Neural crest cell (in vitro differentiated cells): ENCODE results near the gene FIGN. TPM values are rescaled to one million over a fixed set of nuclear protein-coding genes. Genes with fewer than 3 reads are reported as not detected.

ENCODE experiments used
- DNase-seq: peaks from one replicate; pipeline ENCODE4 v3.0.0; 2021; ENCODE audit warnings: low read depth, mixed read lengths, low spot score
- H3K27ac Mint-ChIP-seq: one replicate; pipeline ENCODE4 v1.8.0; 2021; ENCODE audit warnings: mild to moderate bottlenecking, mixed read lengths; ENCODE audit not compliant: unreplicated experiment
- H3K27me3 Mint-ChIP-seq: 2 replicates; pipeline ENCODE4 v1.8.0; 2021; ENCODE audit warnings: low read depth, mild to moderate bottlenecking, mixed read lengths
- H3K36me3 Mint-ChIP-seq: 2 replicates; pipeline ENCODE4 v1.8.0; 2021; ENCODE audit warnings: low read depth, mild to moderate bottlenecking, mixed read lengths
- H3K4me1 Mint-ChIP-seq: 2 replicates; pipeline ENCODE4 v1.8.0; 2021; ENCODE audit warnings: mixed read lengths
- H3K4me3 Mint-ChIP-seq: one replicate; pipeline ENCODE4 v1.8.0; 2021; ENCODE audit warnings: mild to moderate bottlenecking, mixed read lengths
- H3K9me3 Mint-ChIP-seq: 2 replicates; pipeline ENCODE4 v1.8.0; 2021; ENCODE audit warnings: mixed read lengths
- total RNA-seq: library from RNA; stranded (reverse); gene quantifications from 2 replicates; pipeline ENCODE4 v1.2.1, GENCODE V29; 2021
- TF ChIP-seq, protein P1 (sequence below): fragments of 200-600 bp; sonication (generic); conservative IDR thresholded peaks from 2 replicates; pipeline ENCODE4 v1.5.0; 2021; ENCODE audit warnings: antibody characterized with exemption, mild to moderate bottlenecking

The FIGN gene
- total RNA-seq, 1 donor from 2014 or later, result 57.3 TPM

DNA sequence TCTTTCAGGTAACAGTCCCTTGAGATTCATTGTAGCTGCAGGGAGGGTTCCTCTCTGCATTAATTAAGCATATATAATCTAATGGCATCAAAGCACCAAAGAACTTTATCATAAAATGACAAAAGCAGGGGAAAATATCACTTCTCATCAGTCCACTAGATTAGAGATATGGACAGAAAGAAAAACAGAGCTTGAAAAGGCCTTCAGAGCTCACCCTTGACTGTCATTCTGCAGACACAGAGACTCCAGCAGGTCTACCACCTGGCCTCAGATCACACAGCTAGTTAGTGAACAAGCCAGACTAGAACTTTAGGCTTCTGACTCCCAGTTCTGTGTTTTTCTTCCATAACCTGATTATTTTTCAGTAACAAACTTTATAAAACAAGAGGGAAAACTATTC is 88.5 kb downstream of the FIGN start:
- H3K4me3 Mint-ChIP-seq, result no peak overlapping the region
- H3K36me3 Mint-ChIP-seq, result no peaks in the 10 kb centered on the region
- H3K27ac Mint-ChIP-seq, result no peak overlapping the region
- DNase-seq, result no peak
- H3K4me1 Mint-ChIP-seq, result peaks cover 46% of the 10 kb centered on the region
- H3K27me3 Mint-ChIP-seq, result no peaks in the 10 kb centered on the region
- no peaks in the 10 kb centered on the region for H3K9me3 Mint-ChIP-seq
- TF ChIP-seq, protein P1, sequence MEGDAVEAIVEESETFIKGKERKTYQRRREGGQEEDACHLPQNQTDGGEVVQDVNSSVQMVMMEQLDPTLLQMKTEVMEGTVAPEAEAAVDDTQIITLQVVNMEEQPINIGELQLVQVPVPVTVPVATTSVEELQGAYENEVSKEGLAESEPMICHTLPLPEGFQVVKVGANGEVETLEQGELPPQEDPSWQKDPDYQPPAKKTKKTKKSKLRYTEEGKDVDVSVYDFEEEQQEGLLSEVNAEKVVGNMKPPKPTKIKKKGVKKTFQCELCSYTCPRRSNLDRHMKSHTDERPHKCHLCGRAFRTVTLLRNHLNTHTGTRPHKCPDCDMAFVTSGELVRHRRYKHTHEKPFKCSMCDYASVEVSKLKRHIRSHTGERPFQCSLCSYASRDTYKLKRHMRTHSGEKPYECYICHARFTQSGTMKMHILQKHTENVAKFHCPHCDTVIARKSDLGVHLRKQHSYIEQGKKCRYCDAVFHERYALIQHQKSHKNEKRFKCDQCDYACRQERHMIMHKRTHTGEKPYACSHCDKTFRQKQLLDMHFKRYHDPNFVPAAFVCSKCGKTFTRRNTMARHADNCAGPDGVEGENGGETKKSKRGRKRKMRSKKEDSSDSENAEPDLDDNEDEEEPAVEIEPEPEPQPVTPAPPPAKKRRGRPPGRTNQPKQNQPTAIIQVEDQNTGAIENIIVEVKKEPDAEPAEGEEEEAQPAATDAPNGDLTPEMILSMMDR, result no peak

DNA sequence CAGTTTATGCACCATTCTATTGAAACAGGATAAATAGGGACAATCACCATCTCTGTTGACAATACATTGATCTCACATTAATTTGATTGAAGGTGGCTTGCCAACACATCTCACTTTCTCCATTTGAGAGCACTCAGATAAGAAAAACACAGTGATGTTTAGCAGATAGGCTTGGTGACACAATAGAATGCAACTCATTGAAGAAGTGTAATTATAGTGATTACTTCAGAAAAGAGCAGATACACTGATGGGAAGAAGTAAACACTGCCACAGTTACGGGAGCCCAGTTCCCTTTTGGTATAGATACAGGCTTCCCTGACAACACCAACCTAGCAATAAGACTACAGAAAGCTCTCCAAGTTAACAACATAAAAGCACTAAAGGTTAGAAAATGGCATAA is 89.1 kb downstream of the FIGN start:
- H3K27ac Mint-ChIP-seq, result no peak overlapping the region

DNA sequence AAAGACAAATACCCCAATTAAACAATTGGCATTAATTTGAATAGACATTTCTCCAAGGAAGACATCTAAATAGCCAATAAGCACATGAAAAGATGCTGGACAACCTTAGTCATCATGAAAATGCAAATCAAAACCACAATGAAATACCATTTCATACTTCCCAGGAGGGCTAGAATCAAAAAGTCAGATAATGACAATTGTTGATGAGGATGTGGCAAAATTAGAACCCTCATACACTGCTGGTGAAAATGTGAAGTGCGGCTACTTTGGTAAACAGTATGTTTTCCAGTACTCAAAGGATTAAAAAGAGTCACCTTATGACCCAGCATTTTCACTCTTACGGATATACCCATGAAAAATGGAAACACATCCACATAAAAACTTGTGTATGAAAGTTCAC is 91.6 kb downstream of the FIGN start:
- Mint-ChIP-seq H3K9me3 (no peaks in the 10 kb centered on the region), H3K27ac (no peak overlapping the region), H3K27me3 (no peaks in the 10 kb centered on the region), H3K36me3 (no peaks in the 10 kb centered on the region), H3K4me3 (no peak overlapping the region), H3K4me1 (peaks cover 29% of the 10 kb centered on the region)
- TF ChIP-seq, protein P1, result no peak
- DNase-seq, result no peak

More for the DNA sequence above, 89.1 kb downstream of the FIGN start:
- Mint-ChIP-seq H3K27me3 (no peaks in the 10 kb centered on the region), H3K36me3 (no peaks in the 10 kb centered on the region), H3K9me3 (no peaks in the 10 kb centered on the region), H3K4me3 (no peak overlapping the region), H3K4me1 (peaks cover 41% of the 10 kb centered on the region)
- no peak for DNase-seq
- TF ChIP-seq, protein P1, result no peak

DNA sequence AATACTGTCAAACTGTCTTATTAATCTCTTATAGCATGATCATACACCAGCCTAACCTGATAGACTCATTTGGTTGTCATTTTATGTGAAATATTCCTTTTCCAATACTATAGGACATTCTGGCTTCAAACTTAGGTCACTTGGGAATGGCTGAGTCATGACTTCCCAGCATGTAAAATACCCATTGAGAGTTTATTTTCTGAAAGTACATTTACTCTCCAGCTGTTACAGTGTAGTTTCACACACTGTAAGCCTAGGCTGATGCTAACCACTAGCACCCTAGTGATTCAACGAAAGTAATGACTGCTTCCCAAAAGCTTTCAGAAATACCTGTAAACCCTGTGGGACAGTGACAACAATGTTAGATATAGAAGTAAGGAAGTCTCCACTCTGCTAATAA is 93.8 kb downstream of the FIGN start:
- H3K36me3 Mint-ChIP-seq, result no peaks in the 10 kb centered on the region
- H3K27me3 Mint-ChIP-seq, result no peaks in the 10 kb centered on the region
- H3K27ac Mint-ChIP-seq, result no peak overlapping the region
- H3K4me3 Mint-ChIP-seq, result no peak overlapping the region
- H3K4me1 Mint-ChIP-seq, result peaks cover 22% of the 10 kb centered on the region
- TF ChIP-seq, protein P1, result no peak
- no peak for DNase-seq
- no peaks in the 10 kb centered on the region for H3K9me3 Mint-ChIP-seq

DNA sequence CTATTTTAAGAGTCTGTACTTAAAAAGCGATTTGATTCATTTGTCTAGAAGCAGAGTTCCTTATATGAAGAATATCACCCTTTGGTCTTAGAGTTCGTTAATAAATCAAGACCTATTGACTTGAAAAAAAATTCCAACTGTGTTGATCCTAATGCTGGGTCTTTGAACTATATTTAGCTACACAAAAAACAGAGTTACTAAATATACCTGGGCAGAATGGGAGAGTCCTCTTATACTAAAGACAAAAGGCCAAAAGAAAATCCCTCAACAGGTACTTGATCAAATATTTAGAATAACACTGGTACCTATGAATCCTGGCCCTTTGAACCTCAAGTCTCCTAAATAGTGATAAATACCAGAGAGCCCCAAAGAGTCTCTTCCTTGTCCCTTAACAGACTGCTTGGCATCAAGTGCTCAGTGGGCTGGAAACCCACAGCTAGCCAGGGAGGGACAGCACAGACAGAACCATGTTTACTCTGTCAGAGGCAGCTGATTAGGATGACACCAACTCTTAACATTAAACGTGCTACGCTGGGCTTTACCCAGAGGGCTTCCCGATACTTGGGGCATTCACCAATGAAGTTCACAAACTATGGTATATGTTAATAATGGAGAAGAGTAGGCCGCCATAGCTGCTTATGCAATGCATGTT is 95.1 kb downstream of the FIGN start:
- Mint-ChIP-seq H3K9me3 (no peaks in the 10 kb centered on the region), H3K36me3 (no peaks in the 10 kb centered on the region), H3K27me3 (no peaks in the 10 kb centered on the region), H3K4me1 (peaks cover 17% of the 10 kb centered on the region), H3K27ac (no peak overlapping the region), H3K4me3 (no peak overlapping the region)
- TF ChIP-seq, protein P1, result no peak
- DNase-seq, result no peak
